ENCODE data around the gene KRTAP10-5.

- TF ChIP-seq POLR2AphosphoS5 (IDR thresholded peaks at IDR 0.05): no peak
- TF ChIP-seq, protein P1, sequence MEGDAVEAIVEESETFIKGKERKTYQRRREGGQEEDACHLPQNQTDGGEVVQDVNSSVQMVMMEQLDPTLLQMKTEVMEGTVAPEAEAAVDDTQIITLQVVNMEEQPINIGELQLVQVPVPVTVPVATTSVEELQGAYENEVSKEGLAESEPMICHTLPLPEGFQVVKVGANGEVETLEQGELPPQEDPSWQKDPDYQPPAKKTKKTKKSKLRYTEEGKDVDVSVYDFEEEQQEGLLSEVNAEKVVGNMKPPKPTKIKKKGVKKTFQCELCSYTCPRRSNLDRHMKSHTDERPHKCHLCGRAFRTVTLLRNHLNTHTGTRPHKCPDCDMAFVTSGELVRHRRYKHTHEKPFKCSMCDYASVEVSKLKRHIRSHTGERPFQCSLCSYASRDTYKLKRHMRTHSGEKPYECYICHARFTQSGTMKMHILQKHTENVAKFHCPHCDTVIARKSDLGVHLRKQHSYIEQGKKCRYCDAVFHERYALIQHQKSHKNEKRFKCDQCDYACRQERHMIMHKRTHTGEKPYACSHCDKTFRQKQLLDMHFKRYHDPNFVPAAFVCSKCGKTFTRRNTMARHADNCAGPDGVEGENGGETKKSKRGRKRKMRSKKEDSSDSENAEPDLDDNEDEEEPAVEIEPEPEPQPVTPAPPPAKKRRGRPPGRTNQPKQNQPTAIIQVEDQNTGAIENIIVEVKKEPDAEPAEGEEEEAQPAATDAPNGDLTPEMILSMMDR (IDR thresholded peaks at IDR 0.05 in 8 of 11, conservative IDR thresholded peaks at IDR 0.05 in 3 of 11): no peak
Observed at GRCh38 chr21:44548922-44549321, 31.5 kb downstream of the KRTAP10-5 start.
